ENCODE results near the gene OMP.

The OMP gene

DNA sequence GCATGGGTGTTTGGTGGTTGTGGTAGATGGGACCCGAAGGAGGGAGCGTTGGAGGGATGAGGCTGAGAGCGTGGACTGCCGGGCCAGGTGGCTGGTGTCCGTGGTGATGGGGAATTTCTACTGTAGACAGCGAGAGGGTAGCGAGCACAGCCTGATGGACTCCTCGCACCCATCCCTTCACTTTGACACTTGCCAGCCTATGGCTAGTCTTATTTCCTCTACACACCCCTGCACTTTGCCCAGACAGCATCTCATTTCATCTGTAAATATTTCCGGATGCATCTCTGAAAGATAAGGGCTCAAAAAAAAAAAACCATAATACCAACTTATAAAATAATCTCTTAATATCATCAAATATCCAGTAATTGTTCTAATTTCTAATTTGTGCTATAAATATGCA, 5.8 kb downstream of the OMP start:
- DNase-seq, result no peak

DNA sequence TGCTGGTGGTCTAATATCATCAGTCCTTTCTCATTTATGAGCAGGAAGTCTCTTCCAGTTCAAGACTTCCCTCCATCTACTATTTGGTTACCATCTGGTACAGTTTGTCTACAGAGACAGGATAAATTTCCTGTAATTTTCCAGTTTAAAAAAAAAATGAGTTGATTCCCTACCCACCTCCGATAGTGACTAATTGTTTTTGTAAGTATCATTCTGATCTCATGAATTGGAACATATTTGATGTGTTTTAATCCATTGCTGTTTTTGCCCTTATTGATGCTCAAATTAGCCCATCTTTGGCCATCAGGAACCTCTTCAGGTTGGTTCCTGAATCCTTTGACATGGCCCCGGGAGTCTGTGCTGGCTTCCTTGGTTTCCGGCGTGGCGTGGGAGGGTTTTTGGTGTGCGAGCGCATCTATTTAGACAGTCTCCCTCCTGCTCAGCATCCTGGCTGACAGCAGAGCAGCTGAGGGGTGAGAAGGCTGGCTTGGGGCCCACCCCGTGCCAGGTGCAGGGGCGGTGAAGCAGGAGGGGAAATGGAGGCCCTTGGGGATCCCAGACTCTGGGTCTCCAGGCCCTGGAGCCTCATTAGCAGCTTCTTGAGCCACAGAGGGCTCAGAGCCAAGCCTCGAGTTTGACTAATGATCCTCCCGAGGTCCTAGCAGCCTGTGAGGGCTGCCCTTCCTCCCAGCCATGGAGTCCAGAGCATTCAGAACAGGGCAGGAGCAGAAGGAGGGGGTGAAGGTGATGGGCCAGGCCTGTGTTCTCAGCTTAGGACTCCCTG, 6.8 kb downstream of the OMP start:
- no peak for DNase-seq

GRCh38 chr11:77110836-77111235, 8.2 kb downstream of the OMP start:
- DNase-seq, result no peak

DNA sequence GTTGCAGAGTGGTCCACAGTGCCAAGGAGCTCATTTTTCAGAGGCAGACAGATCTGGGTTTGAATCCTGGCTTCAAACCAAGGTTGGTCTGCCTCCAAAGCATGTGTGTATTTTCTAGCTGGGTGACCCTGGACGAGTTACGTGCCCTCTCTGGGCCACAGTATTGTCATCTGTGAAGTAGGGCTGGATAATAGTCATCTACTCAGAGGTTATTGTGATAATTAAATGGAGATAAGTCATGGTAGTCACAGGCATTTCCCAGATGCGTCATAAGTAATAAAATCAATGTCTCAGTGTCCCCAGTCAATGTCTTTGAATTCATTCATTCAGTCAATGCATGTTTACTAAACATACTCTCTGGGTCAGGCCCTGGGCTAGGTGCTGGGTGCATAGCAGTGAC, 8.6 kb downstream of the OMP start:
- DNase-seq, result no peak

GRCh38 chr11:77111946-77112345, 9.3 kb downstream of the OMP start:
- no peak for DNase-seq

DNA sequence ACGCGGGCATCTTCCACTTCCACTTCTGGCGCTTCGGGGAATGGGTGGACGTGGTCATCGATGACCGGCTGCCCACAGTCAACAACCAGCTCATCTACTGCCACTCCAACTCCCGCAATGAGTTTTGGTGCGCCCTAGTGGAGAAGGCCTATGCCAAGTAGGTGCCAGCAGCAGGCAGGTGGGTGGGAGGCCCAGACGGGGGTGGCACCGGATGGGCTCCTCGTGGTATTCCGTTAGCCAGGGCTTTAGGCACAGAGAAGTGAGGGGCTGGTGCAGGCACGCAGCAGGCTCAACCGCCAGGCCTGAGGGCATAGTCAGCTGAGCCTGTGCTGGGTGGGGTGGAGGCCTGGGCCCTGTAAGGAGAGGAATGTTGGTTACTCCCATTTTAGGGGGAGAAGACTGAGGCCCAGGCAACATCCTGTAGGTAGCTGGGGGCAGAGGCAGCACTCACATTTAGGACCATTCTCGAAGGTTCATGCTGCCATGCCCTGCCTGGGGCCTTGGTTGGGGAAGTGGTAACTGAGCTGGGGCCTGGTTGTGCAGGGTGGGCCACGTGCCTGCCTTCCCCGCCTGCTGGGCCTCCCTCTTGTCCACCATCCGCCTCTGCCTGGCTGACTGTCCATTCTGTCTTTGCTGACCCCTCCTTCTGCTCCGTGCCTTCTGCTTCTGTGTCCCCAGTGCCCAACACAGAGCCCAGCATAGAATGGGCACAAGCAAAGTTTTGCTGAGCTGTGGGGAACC, 10.2 kb downstream of the OMP start:
- no peak for DNase-seq

DNA sequence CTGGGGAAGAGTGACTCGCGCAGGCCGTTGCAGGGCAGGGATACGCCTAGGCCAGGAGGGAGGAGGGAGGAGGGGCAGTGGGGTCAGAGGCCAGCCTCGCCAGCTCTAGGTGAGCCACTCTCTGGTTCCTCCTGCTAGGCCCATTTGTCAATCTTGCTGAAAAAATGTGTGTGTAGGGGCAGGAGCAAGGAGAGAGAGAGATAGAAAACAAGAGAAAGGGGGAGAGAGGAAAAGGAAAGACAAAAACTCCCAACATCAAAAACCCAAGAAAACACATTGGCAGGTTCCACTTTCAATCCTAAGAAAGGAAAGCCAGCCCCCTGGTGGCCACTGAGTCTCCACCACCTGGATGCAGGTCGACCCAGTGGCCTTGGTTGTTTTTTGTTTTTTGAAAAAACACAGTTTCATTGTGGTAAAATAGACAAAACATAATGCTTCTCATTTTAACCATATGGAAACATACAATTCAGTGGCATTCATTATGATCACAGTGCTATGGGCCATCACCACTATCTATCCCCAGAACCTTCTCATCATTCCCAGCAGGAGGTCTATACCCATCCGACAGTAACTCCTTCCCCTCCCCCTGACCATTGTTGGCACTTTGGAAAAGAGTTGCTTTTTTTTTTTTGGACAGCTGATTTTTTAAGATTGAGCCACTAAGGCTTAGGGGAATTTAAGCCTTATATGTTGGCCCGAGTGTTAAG, 10.9 kb downstream of the OMP start:
- DNase-seq, result no peak

DNA sequence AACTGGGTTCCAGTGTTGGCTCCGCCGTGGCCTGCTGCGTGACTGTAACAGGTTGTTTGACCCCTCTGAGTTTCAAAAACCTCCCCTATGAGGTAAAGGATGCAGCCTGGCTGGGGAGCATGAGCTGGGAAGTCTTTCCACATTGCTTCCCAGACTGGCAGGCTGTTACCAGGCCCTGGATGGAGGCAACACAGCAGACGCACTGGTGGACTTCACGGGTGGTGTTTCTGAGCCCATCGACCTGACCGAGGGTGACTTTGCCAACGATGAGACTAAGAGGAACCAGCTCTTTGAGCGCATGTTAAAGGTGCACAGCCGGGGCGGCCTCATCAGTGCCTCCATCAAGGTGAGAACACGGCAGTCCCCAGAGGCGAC, 11.4 kb downstream of the OMP start:
- no peak for DNase-seq

GRCh38 chr11:77115181-77115611, 12.6 kb downstream of the OMP start:
- DNase-seq, result no peak

- DNase-seq, result no peak
Measured at GRCh38 chr11:77115956-77116355, 13.3 kb downstream of the OMP start.

DNA sequence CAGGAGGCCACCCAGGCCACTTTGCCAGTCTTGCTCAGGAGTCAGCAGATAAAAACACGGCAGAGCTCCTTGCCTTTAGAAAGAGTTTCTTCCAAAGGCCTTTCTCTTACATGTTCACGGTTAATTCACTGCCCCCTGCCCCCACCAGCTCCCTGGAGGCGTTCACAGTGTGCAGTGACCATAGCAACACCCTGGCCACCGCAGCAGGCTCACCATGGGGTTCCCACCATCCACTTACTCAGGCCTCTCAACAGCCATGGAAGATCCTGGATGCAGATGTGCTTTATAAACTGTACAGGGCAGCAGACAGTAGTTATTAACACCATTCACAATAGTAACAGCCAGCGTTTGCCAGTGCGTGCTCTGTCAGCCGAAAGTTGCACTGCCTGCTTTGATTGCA, 14.9 kb downstream of the OMP start:
- no peak for DNase-seq

- DNase-seq, result no peak
Measured at GRCh38 chr11:77118086-77118485, 15.4 kb downstream of the OMP start.

- no peak for DNase-seq
Measured at GRCh38 chr11:77118971-77119370, 16.3 kb downstream of the OMP start.

DNA sequence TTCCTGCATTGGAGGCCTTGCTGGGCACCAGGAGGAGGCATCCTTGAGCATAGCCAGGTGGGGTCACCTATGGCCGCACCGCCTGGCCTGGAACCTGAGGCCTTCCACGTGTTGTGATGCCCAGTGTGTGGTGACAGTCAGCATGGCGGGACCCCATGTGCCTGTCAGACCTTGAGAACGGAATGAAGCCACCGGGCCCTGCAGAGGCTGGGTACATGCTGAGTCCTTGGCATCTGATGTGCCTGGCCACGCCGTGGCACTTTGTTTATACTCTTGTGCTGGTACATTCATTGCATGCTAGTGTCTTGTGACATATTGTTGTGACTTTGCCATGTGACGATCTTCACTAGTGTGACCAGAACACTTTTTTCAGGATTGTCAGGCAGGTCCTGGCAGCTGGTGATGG, 16.9 kb downstream of the OMP start:
- no peak for DNase-seq

DNA sequence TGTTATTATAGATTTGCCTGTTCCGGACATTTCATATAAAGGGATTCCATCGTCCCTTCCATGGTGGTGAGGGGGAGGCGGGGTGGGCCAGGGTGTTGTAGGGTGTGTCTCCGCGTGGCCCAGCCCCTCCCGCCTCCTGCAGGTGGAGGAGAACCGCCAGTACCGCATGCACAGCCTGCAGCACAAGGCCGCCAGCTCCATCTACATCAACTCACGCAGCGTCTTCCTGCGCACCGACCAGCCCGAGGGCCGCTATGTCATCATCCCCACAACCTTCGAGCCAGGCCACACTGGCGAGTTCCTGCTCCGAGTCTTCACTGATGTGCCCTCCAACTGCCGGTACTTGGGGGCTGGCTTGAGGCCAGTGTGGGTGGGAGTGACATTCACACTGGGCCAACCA, 17.9 kb downstream of the OMP start:
- no peak for DNase-seq

- no peak for DNase-seq
Measured at GRCh38 chr11:77121096-77121640, 18.5 kb downstream of the OMP start.

GRCh38 chr11:77121876-77122575, 19.4 kb downstream of the OMP start:
- no peak for DNase-seq

GRCh38 chr11:77122576-77123212, 20.1 kb downstream of the OMP start:
- DNase-seq, result no peak

GRCh38 chr11:77123591-77123990, 21.0 kb downstream of the OMP start:
- DNase-seq, result no peak

DNA sequence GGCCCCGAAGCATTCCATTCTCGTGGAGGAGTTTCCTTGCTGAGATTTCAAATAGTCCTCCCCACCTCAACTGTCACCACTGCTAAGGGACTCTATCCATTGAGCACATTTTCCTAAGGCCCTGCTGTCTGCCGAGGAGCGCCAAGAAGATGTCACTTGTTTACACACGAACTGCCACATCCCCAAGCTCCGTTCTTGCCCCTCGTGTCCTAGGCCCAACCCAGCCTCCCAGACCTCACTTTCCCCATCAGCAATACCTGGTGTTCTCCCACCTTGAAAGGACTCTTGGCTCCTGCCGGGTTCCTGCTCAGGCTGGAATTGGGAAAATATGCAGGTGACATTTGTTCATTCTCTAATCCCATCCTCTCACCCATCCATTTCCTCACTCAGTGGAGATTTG, 21.4 kb downstream of the OMP start:
- DNase-seq, result no peak

DNA sequence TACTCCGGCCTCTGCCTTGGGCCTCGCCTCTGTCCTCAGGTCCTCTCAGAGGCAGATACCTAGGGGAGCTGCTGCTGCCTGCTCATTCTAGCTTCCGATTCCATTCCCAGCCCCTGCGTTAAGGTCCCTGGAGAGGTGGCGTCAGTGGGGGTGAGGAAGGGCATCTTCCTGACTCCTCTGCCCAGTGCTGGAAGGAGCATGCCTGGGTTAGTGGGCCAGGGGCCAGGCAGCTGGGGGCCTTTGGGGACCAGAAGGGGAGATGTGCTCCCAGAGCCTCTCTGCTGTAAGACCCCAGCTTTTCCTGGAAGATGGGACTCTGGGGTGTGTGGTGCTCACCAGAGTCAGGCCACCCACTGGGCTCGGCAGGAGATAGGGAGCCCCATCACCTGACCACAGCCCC, 21.8 kb downstream of the OMP start:
- DNase-seq, result no peak

GRCh38 chr11:77125191-77125590, 22.6 kb downstream of the OMP start:
- no peak for DNase-seq
